ENCODE data around the gene MIB1.

GRCh38 chr18:21820811-21821143, 80.2 kb downstream of the MIB1 start:
- no peak for TF ChIP-seq CTCF (IDR thresholded peaks at IDR 0.05)
- TF ChIP-seq POLR2A (IDR thresholded peaks at IDR 0.05): no peak
